Ishikawa (cell line): Measurements from ENCODE around the gene PLXNA4.

Experiments
- CEBPB ChIP-seq: IDR thresholded peaks from 2 replicates; pipeline ENCODE4 v1.6.1; 2012
- CREB1 ChIP-seq: IDR thresholded peaks from 2 replicates; pipeline ENCODE4 v1.6.1; 2012; ENCODE audit warnings: low read depth
- EGR1 ChIP-seq: IDR thresholded peaks from 2 replicates; pipeline ENCODE4 v1.6.1; 2012
- EP300 ChIP-seq: IDR thresholded peaks from 2 replicates; pipeline ENCODE4 v1.6.1; 2012; ENCODE audit warnings: borderline replicate concordance
- FOXM1 ChIP-seq: IDR thresholded peaks from 2 replicates; pipeline ENCODE4 v1.6.1; 2012; ENCODE audit warnings: low read depth, borderline replicate concordance
- NFIC ChIP-seq: IDR thresholded peaks from 2 replicates; pipeline ENCODE4 v1.6.1; 2012
- RAD21 ChIP-seq: IDR thresholded peaks from 2 replicates; pipeline ENCODE4 v1.6.1; 2012; ENCODE audit warnings: low read depth
- TAF1 ChIP-seq: IDR thresholded peaks from 2 replicates; pipeline ENCODE4 v1.6.1; 2012; ENCODE audit warnings: low read depth, mild to moderate bottlenecking
- TCF12 ChIP-seq: IDR thresholded peaks from 2 replicates; pipeline ENCODE4 v1.6.1; 2012; ENCODE audit warnings: low read depth
- TEAD4 ChIP-seq: IDR thresholded peaks from 2 replicates; pipeline ENCODE4 v1.6.1; 2012
- USF1 ChIP-seq: IDR thresholded peaks from 2 replicates; pipeline ENCODE4 v1.6.1; 2012
- YY1 ChIP-seq: IDR thresholded peaks from 2 replicates; pipeline ENCODE4 v1.6.1; 2012; ENCODE audit warnings: low read depth
- ZBTB7A ChIP-seq: IDR thresholded peaks from 2 replicates; pipeline ENCODE4 v1.6.1; 2012; ENCODE audit warnings: low read depth
- TF ChIP-seq, protein P1 (sequence below): IDR thresholded peaks from 2 replicates; pipeline ENCODE4 v1.6.1; 2012
- TF ChIP-seq, protein P2 (sequence below): IDR thresholded peaks from 2 replicates; pipeline ENCODE4 v1.6.1; 2012; ENCODE audit warnings: low read depth, mild to moderate bottlenecking

PLXNA4 gene

GRCh38 chr7:132333301-132333700 is 243.0 kb downstream of the PLXNA4 start:
- TF ChIP-seq, protein P1, sequence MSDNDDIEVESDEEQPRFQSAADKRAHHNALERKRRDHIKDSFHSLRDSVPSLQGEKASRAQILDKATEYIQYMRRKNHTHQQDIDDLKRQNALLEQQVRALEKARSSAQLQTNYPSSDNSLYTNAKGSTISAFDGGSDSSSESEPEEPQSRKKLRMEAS = no peak
- TF ChIP-seq CEBPB (no peak), ZBTB7A (no peak), EP300 (no peak), FOXM1 (no peak), TCF12 (no peak), NFIC (no peak), TAF1 (no peak)

- TF ChIP-seq FOXM1 (no peak), ZBTB7A (no peak), TEAD4 (no peak), RAD21 (no peak)
Observed at GRCh38 chr7:132328760-132329159, 247.5 kb downstream of the PLXNA4 start.

DNA sequence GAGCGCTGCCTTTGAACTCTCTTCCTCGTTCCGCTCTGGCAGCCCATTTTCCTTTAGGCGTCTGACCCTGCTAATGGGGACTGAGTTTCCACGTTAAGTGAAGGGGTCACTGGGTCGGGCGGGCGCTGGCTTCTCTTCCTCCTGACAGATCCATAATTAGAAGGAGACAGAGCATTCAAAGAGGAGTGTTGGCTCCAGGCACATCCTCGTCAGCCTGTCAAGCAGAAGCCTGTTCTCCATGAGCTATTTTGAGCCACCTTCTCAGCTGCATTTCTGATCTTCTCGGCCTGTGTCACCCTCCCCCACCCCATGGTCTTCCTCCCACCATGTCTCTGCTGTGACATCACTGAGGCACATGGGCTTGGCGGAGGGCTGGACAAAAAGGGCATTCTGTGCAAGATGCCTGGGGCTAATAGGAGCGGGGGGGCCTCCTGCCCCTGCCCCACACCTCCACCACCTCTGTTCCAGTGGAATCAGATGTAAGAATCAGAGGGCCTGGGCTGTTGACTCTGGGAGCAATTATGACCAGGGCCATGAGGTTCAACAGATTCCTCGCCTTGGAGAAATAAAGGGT is 248.1 kb downstream of the PLXNA4 start:
- no peak for TF ChIP-seq RAD21
- TF ChIP-seq, protein P1 = no peak

DNA sequence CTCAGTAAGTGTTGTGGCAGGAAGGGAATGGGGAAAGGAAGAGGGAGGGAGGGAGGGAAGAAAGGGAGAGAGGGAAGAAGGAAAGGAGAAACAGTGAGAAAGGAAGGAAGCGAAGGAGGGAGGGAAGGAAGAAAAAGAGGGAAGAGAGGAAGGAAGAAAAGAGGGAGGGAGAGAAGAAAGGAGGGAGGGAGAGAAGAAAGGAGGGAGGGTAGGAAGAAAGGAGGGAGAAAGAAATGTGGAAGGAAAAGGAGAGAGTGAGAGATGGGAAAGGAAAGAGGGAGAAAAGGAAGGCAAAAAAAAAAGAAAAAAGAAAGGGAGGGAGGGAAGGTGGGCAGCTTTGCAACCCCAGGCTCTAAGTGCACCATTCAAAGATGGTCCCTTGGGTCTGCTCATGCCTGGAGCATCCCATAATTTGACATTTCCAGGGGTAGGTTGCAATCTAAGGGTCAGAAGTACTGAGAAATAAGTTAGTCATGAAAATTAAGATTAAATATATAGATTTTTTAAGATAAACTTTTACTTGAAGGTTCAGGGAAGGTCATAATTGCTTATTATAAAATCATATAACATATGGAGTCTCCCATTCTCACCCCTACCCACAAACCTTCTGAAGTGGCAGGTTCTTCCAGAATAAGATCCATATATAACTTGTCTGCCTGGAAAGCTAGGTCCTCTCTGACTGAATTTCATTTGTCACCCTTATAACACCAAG is 249.2 kb downstream of the PLXNA4 start:
- TF ChIP-seq TAF1 (no peak), YY1 (no peak), TEAD4 (no peak), NFIC (no peak), EGR1 (no peak), ZBTB7A (no peak), FOXM1 (no peak), EP300 (no peak), TCF12 (no peak), CREB1 (no peak), CEBPB (no peak), USF1 (no peak), RAD21 (no peak)
- TF ChIP-seq, protein P1 = no peak
- TF ChIP-seq, protein P2, sequence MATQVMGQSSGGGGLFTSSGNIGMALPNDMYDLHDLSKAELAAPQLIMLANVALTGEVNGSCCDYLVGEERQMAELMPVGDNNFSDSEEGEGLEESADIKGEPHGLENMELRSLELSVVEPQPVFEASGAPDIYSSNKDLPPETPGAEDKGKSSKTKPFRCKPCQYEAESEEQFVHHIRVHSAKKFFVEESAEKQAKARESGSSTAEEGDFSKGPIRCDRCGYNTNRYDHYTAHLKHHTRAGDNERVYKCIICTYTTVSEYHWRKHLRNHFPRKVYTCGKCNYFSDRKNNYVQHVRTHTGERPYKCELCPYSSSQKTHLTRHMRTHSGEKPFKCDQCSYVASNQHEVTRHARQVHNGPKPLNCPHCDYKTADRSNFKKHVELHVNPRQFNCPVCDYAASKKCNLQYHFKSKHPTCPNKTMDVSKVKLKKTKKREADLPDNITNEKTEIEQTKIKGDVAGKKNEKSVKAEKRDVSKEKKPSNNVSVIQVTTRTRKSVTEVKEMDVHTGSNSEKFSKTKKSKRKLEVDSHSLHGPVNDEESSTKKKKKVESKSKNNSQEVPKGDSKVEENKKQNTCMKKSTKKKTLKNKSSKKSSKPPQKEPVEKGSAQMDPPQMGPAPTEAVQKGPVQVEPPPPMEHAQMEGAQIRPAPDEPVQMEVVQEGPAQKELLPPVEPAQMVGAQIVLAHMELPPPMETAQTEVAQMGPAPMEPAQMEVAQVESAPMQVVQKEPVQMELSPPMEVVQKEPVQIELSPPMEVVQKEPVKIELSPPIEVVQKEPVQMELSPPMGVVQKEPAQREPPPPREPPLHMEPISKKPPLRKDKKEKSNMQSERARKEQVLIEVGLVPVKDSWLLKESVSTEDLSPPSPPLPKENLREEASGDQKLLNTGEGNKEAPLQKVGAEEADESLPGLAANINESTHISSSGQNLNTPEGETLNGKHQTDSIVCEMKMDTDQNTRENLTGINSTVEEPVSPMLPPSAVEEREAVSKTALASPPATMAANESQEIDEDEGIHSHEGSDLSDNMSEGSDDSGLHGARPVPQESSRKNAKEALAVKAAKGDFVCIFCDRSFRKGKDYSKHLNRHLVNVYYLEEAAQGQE = no peak

DNA sequence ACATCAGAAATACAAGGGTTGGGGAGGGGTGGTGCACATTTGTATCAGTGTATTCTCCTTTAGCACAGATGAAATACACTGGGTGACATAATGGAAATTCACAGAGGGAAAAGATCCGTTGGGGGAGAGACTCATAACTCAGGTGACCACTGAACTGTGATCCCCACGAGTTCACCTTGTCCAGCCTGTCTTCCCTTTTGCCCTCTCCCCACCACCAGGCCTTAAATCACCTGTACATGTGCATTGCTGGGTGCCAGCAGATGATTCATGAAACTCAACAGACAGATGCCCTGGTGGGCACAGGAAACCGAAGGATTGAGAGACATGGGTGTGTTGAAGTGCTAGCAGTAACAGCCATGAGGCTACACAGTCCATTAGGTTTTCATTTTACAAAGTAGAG is 253.3 kb downstream of the PLXNA4 start:
- TF ChIP-seq EGR1 (no peak), USF1 (no peak), TAF1 (no peak), RAD21 (no peak), FOXM1 (no peak), CEBPB (no peak), TEAD4 (no peak), CREB1 (no peak), NFIC (no peak), ZBTB7A (no peak), YY1 (no peak), EP300 (no peak), TCF12 (no peak)
- TF ChIP-seq, protein P1 = no peak
- TF ChIP-seq, protein P2 = no peak

- no peak for TF ChIP-seq CREB1
- no peak for TF ChIP-seq TCF12
- no peak for TF ChIP-seq ZBTB7A
- TF ChIP-seq FOXM1 = no peak
- no peak for TF ChIP-seq EGR1
- TF ChIP-seq RAD21 = no peak
- no peak for TF ChIP-seq TAF1
- TF ChIP-seq TEAD4 = no peak
- TF ChIP-seq, protein P2 = no peak
- TF ChIP-seq, protein P1 = no peak
Observed at GRCh38 chr7:132321387-132321786, 254.9 kb downstream of the PLXNA4 start.
